ENCODE results near the gene XPO4.

DNA sequence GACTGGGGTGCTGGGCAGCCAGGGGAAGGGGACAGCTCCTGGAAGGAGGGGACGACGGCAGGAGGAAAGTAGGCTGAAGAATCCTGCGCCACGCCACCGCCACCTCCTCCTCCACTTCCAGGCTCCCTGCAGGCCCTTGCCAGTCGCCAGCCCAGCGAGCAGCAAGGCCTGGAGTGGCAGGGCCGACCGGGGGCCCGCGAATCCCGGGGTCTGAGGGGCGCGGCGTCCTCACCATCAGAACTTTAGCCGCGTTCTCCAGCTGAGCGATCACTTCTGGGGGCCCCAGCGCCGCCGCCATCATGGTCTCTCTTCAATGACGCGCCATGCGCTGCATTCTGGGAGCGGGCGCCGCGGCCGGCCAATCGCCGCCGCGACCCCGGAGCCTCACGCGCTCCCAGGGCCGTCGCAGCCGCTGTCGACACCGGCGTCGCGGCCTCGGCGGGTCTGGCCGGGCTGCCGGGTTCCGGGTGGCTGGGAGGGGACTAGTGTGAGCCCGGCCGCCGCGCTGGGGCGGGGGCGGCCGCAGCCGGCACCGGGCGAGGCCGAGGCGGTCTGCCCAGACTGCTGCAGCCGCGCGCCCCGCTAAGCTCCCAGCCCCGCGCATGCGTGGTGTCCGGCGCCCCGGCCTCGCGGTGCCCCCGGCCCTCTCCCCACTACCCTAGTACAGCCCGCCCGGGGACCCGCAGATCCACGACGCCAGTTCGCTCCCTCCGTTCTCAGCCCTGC lies at the start of gene XPO4:
- TF ChIP-seq CTCF (IDR thresholded peaks at IDR 0.05; ENCODE audit: insufficient read depth, low read length) (no peak), POLR2AphosphoS5 (IDR thresholded peaks at IDR 0.05; ENCODE audit: low read depth) (peak; percentile 4; the same call in 1 of the 2 replicates)
- TF ChIP-seq, protein P1, sequence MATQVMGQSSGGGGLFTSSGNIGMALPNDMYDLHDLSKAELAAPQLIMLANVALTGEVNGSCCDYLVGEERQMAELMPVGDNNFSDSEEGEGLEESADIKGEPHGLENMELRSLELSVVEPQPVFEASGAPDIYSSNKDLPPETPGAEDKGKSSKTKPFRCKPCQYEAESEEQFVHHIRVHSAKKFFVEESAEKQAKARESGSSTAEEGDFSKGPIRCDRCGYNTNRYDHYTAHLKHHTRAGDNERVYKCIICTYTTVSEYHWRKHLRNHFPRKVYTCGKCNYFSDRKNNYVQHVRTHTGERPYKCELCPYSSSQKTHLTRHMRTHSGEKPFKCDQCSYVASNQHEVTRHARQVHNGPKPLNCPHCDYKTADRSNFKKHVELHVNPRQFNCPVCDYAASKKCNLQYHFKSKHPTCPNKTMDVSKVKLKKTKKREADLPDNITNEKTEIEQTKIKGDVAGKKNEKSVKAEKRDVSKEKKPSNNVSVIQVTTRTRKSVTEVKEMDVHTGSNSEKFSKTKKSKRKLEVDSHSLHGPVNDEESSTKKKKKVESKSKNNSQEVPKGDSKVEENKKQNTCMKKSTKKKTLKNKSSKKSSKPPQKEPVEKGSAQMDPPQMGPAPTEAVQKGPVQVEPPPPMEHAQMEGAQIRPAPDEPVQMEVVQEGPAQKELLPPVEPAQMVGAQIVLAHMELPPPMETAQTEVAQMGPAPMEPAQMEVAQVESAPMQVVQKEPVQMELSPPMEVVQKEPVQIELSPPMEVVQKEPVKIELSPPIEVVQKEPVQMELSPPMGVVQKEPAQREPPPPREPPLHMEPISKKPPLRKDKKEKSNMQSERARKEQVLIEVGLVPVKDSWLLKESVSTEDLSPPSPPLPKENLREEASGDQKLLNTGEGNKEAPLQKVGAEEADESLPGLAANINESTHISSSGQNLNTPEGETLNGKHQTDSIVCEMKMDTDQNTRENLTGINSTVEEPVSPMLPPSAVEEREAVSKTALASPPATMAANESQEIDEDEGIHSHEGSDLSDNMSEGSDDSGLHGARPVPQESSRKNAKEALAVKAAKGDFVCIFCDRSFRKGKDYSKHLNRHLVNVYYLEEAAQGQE (IDR thresholded peaks at IDR 0.05; ENCODE audit: insufficient replicate concordance, low read depth), result peak; percentile 66
